HG02759 (cell line): ENCODE data around the gene EPHB3.

Experiments used
- ATAC-seq: cut with Tn5 transposase; IDR thresholded peaks from one replicate; pipeline ENCODE4 v1.9.1; 2021; ENCODE audit warnings: mild to moderate bottlenecking, moderate library complexity; ENCODE audit not compliant: unreplicated experiment

Gene EPHB3

DNA sequence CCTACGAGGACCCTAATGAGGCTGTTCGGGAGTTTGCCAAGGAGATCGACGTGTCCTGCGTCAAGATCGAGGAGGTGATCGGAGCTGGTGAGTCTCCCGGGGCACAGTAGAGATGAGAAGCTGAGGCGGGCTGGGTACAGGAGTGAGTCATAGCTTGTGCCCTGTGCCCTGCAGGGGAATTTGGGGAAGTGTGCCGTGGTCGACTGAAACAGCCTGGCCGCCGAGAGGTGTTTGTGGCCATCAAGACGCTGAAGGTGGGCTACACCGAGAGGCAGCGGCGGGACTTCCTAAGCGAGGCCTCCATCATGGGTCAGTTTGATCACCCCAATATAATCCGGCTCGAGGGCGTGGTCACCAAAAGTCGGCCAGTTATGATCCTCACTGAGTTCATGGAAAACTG lies 17.9 kb downstream of the EPHB3 start:
- no peak for ATAC-seq

DNA sequence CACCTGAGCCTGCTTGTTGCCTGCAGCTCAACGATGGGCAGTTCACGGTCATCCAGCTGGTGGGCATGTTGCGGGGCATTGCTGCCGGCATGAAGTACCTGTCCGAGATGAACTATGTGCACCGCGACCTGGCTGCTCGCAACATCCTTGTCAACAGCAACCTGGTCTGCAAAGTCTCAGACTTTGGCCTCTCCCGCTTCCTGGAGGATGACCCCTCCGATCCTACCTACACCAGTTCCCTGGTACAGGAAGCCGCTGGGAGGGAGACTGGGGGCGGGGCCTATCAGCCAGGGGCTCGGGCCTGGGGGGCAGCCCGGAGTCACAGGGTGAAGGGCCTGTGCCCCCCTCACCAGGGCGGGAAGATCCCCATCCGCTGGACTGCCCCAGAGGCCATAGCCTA lies 18.8 kb downstream of the EPHB3 start:
- no peak for ATAC-seq

DNA sequence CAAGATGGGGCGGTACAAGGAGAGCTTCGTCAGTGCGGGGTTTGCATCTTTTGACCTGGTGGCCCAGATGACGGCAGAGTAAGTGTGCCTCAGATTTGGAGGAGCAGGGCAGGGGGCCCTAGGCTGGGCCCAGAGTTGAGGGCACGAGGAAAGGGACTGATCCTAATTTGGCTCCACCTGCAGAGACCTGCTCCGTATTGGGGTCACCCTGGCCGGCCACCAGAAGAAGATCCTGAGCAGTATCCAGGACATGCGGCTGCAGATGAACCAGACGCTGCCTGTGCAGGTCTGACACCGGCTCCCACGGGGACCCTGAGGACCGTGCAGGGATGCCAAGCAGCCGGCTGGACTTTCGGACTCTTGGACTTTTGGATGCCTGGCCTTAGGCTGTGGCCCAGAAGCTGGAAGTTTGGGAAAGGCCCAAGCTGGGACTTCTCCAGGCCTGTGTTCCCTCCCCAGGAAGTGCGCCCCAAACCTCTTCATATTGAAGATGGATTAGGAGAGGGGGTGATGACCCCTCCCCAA lies 19.8 kb downstream of the EPHB3 start:
- ATAC-seq: no peak

DNA sequence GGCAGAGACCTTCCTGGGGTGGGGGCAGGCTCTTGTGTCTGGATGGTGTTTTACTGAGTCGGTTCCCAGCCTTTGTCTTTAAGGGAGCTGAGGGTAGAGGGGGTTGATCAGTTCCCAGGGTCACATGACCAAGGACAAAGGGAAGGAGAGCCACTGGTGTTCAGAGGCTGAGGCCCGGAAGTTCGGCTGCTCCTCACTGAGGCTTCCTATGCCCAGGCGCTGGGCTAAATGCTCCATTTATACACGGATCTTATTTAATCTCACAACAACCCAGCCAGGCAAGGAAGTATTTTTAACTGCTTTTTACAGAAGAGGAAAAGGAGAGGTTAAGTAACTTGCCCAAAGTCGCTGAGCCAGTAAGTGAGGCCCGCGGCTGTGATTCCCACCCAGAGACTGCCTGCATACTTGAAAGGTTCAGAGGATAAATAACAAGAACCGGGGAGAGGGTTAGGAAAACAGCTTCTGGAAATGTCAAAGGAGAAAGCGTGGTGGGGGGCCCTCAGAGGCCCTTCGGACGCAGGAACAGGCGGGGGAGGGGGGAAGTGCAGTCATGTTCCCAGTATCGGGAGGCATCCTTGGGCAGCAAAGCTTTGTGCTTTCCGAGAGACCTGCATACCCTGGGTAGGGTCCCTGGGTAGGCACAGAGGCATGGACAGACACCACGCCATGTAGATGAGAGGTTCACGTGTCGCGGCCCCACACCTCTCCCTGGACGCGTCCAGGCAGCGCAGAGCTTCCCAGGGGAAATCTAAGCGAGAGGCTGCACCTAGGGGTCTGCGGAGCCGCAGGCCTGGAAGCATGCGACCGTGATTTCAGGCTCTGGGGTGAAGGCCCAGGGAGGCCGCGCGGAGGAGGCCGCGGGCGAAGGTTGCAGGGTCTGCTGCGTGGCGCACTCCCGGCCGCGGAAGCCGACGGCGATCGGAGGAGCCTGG lies 21.3 kb downstream of the EPHB3 start:
- no peak for ATAC-seq

DNA sequence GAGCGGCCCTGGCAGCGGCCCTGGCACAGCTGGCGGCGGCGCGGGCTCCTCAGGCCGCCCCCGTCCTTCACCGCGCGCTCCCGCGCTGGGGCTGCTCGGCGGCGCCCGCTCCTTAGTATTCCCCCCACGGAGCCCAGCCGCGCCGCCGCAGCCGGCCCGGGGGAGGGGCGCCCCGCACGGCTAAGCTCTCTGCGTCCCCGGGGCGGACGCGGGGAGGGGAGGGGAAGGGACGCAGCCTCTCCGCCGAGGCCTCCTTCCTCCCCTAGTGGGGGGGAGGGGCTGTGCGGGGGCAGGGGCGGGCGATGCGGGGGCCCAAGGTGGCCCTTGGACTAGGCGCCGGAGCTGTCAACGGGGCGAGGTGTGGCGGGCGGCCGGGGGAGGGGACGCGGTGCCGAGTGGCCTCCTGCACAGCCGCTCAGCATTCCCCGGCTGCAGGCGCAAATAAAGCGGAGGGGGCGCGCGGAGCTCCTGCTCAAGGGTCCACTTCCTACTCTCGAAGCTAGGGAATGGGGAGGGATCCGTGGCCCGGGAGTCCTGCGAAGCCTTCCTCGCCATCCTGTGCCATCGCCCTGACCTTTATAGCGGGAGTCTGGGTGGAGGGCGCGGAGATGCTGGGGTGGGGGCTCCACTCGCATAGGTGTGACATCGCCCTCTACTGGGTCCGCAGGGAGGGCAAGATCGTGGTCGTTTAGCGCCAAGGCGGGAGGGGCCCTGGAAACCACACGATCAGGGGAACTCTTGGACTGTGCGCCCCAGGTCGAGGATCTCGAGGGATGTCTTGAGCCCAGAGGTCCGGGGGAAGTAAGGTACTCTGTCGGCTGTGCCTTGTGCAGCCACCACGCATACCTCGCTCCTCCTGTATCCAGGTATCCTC lies 22.2 kb downstream of the EPHB3 start:
- ATAC-seq: no peak

DNA sequence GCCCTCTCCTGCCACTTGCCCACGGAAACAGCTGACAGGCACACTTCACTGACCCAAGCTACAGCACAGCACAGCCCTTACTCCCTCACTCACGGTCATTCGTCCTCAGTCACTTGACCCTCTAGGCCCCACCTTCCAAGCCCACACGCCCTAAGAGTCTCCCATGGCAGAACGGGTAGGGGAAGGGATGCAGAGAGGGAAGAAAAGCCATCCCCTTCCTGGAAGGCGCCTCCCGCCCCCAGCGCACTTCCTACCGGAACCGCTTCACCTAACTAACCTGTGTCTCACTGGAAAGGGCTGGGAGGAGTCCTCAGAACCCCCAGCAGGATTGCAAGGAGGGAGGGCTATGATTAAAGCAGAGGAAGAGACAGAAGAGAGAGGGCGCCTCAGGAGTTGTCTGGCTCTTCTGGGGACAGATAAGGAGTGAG lies 22.9 kb downstream of the EPHB3 start:
- no peak for ATAC-seq

DNA sequence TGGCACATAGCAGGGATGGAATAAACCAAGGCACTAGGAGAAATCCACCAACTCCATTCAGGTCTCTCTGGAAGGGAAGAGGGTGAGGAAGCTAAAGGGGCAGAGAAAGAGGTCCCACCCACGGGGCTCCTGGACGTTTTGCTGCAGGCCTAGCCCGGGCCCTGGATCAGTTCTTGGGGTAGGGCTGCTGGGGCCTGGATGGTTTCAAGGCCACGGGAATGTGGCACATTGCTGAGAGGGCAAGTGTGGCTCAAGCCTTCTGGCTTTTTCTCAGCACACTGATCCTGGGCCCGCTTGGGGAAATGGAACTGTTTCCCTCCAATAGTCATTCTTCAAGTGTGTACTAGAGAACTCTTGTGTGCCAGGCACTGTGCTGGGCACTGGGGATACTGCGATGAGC lies 24.0 kb downstream of the EPHB3 start:
- no peak for ATAC-seq

DNA sequence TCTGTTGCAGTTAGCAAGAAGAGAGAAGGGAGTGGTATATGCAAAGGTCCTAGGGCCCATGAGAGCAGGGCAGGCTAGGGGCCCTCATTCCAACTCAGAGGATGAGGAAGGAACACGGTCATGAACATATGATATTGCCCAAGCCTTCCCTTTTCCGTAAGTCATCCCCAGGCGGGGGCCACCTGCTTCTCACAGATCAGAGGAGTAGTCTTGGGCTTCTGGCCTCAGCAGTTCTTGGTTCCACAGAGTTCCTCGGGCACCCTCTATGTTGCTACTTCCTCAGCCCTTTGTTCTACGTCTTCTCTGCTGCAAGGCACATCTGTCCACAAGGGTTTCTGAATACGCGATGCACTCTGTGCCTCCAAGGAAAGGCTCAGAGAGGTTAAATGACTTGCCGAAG lies 25.3 kb downstream of the EPHB3 start:
- no peak for ATAC-seq

DNA sequence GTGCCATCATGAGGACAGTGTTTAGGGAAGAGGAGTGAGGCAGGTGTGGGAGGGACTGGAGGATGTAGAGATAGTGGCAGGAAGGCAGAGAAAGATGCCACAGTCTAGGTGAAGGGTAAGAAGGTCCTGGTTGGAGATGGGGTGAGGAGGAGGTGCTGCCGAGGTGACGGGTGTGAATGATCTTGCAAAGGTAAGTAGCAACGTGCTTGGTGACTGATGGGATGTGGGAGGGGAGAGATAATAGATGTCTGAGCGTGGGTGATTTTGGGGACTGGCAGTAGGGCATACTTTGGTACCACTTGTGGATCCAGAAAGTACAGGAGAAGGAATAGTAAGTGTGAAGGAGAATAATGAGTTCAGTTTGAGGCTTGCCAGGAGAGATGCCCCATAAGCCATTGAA lies 27.2 kb downstream of the EPHB3 start:
- no peak for ATAC-seq

DNA sequence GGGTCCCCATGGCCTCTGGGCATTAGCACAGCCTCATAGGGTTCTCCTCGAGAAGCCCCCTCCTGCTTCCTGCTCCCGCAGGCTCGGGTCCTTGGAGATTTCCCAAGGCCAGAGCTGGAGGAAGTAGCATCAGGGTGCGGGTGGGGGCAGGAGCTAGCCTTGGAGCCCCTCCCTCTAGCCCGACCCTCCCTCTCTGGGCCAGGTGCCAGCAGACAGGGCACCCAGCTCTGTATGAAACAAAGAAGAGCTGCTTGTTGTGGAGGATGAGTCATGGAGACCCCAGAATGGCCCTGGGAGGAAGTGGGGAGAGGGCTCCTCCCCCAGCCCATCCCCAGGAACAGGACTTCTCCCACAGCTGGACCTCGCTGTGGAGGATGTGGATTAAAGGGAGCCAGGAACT lies 29.2 kb downstream of the EPHB3 start:
- no peak for ATAC-seq

DNA sequence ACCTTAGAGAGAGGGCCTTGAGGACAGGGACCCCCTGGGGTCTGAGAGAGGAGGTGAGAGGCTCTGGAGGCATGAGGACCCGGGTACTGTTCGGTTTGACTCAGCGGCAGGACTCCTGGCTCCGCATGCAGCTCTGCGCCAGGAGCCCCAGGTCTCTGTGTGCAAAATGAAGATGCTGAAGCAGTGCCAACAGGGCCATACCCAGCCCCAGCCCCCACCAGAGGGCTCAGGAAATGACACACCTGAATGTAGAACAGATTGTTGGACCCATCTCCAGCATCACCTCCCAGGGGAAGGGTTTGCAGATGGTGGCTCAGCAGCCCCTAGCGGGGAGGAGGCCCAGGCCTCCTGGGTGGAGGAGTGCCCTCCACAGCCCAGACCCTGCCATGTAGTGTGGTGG lies 30.2 kb downstream of the EPHB3 start:
- no peak for ATAC-seq

DNA sequence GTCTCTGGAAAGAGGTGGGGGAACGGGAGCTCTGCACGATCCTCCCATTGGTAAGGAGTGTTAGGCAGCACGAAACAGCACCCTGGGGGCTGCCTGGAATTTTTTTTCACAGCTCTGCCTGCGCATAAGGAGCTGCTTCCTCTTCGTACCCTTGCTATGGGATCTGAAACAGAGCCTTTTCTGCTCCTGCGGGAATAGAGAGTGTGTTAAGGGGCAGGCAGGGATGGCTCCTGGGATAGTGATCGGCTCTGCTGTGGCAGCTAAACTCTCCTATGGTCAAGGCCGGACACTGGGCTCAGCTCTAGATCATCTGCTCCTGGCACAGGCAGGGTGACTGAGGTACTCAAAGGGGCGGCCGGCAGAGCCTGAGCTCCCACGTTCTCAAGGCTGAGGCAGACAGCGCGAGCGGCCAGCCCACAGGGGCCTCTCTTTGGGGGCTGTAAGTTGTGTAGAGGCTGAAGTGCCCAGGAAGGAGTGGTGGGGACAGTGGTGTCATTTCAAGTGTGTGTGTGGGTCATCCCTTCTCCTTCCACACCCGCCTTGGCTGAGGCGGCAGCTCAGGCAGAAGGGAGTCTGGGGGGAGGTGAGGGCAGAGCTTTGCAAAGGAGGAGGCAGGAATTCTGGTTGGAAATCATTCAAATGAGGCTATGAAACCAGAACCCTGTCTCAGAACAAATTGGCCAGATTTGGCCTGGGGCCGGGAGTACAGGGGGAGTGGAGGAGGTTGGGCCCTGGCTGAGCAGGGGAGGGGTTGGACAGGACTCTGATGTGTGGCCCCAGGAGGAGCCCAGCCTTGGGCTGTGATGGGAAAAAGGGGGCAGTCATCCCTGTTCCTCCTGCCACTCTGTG lies 31.0 kb downstream of the EPHB3 start:
- no peak for ATAC-seq

DNA sequence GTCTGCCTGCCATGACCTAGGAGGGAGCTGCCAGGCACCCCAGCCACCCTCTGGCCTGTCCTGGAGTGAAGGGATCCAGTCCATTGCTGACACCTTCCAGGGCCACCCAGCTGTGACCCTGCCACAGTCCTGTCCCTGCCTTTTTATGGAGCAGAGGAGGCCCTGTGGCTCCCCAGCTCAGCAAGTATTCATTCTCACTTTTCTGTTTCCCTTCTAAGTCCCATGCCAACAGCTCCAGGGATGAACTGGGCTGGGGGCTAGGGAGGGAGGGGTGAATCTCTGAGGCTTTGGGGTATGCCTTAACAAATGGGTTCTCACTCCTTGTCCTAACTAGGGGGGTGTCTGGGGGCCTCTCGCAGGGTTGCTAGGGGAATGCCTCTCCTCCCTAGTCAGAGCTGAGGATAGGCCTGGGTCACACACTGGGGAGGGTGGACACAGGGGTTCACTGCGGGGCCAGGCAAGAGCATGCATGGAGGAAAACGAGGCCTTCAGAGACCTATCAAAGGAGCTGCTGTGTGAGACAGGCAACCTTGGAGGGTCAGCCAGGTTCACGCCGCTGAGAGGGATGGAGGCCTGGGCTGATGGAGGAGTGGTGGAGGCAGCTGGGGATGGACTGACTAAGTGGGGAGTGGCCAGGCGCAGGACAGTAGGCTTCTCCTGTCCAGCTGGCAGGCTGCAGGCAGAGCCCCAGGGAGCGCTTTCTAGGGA lies 31.8 kb downstream of the EPHB3 start:
- no peak for ATAC-seq

DNA sequence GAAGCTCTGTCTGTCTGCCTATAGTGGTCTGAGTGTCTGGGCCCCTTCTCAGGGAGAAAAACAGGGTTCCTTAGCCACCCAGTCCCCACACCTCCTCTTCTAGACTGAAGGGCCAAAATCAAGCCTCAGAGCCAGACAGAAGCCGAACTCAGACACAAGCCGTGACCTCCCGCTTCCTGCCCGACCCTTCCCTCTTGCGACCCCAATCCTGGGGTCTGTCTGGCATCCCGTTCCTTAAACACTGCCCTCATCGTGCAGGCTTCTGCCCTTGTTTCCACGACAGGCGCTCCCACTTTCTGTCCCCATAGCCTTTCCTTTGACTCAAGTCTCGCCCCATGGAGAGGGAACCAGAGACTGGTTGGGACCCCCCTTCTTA lies 32.3 kb downstream of the EPHB3 start:
- ATAC-seq: no peak

DNA sequence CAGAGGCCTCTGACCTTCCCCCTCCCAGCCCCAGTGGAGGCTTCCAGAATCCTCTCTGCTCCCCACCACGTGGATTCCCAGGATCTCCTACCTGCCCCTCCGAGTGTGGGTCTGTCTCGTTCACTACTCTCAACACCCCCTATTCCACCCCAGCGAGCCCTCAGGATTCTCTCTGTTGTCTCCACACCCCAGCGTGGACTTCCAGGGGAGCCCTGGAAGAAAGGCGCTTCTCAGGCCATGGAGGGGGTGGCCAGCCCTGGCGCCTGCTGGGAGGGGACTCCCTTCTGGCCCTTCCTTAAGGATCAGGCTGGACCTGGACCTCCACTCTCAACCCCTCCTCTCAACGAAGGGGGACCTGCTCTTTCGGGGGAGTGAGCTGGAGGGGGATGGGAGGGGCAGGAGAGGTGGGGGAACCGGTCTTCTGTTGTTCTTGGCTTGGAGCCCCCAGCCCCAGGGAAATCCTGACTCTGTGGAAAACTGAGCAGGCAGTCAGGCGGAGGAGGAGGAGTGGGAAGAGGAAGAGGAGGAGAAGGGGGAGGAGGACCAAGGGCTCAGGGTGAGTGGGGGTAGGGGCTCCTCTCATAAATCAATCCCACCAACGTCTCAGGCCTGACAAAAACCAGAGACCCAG lies 32.9 kb downstream of the EPHB3 start:
- ATAC-seq: no peak

DNA sequence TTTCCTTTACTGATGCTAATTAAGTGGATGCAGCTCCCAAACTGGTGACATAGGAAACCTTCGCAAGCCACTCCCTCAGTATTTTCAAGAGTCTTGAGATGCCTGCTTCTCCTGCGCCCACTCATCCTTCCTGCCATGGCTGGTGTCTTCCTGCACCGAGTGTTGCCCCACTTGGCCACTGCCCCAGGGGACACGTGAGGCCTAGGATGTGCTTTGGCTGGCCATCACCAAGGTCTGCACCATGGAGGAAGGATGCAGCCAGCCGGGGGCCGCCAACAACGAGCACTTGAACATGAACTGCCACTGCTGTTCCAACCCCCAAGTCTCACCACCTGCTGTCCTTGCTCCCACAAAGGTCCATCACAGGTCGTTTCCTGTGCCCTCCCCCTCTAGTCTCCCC lies 34.1 kb downstream of the EPHB3 start:
- no peak for ATAC-seq

DNA sequence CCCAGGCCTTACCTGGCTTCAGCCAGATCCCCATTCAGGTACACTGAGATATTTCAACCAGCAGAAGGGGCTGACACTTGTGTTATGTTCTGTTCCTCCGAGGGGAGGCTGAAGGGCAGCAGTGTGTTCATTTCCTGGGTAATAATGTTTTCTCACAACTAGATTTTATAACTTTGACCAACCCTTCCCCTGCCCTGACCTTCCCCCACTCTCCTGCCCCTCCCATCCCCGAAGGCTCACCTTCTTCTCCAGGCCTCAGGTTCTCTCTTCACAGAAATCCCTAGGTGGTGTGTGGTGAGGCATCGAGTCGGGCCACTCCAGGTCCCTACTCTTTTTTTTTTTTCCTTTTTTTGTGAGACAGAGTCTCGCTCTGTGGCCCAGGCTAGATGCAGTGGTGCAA lies 34.6 kb downstream of the EPHB3 start:
- no peak for ATAC-seq

DNA sequence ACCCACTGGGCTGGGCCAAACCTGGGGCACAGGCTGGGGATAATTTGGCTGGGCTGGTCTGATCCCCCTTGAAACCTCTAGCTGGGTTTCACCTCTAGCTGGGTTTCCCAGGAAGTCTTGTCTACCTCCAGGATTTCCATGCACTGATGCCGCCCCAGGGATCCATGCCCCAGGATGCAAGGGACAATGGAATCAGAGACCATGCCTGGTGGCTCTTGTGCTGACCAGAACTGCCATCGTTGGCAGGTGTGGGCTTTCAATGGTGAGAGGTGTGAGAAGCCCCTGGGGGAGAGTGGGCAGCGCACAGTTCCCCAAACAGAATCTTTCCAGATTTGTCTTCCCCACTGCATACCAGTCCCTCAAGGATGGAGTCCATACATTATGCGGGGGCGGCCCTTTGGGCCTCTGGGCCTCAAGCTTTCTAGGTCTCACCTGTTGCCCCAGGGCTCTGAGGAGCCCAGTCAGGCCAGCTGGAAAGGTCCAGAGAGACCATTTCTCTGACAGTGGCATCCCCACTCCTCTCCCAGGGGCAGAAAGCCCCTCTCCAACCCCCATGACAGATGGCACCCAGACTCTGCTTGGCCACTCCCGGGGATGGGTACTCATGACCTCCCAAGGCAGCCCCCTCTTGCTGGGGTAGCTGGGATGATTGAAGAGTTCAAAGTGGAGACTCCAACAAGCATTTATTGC lies 35.4 kb downstream of the EPHB3 start:
- no peak for ATAC-seq
